GM15510 (cell line): ENCODE measurements around the gene WDR70.

Experiments
- POLR2A ChIP-seq: IDR thresholded peaks from 3 replicates; pipeline ENCODE4 v1.6.1; 2011; ENCODE audit warnings: borderline replicate concordance; ENCODE audit not compliant: insufficient read length; ENCODE audit errors: extremely low read depth

WDR70 gene

GRCh38 chr5:37710965-37711364 is 331.8 kb downstream of the WDR70 start:
- no peak for TF ChIP-seq POLR2A

- no peak for TF ChIP-seq POLR2A
Observed at GRCh38 chr5:37712750-37713149, 333.6 kb downstream of the WDR70 start.

GRCh38 chr5:37714756-37715155 is 335.6 kb downstream of the WDR70 start:
- no peak for TF ChIP-seq POLR2A

GRCh38 chr5:37715361-37715760 is 336.2 kb downstream of the WDR70 start:
- TF ChIP-seq POLR2A = no peak

GRCh38 chr5:37715992-37716391 is 336.9 kb downstream of the WDR70 start:
- no peak for TF ChIP-seq POLR2A

GRCh38 chr5:37716405-37716804 is 337.3 kb downstream of the WDR70 start:
- no peak for TF ChIP-seq POLR2A

GRCh38 chr5:37717276-37717612 is 338.1 kb downstream of the WDR70 start:
- no peak for TF ChIP-seq POLR2A

- TF ChIP-seq POLR2A = no peak
Observed at GRCh38 chr5:37717613-37718431, 338.7 kb downstream of the WDR70 start.

GRCh38 chr5:37720550-37720952 is 341.4 kb downstream of the WDR70 start:
- TF ChIP-seq POLR2A = no peak

- TF ChIP-seq POLR2A = no peak
Observed at GRCh38 chr5:37721447-37721871, 342.3 kb downstream of the WDR70 start.

- TF ChIP-seq POLR2A = no peak
Observed at GRCh38 chr5:37722236-37723161, 343.4 kb downstream of the WDR70 start.

- no peak for TF ChIP-seq POLR2A
Observed at GRCh38 chr5:37723162-37723961, 344.2 kb downstream of the WDR70 start.

- no peak for TF ChIP-seq POLR2A
Observed at GRCh38 chr5:37724395-37725125, 345.4 kb downstream of the WDR70 start.

- no peak for TF ChIP-seq POLR2A
Observed at GRCh38 chr5:37725185-37725584, 346.1 kb downstream of the WDR70 start.
